CD1c-positive myeloid dendritic cell (primary cell): ENCODE data around the gene SETD3.
A peak's percentile ranks its signal among the peaks of the same experiment; 100 is the strongest.

Experiments
- DNase-seq: peaks from one replicate; pipeline ENCODE4 v3.0.0-alpha.2; 2016; ENCODE audit errors: extremely low spot score

SETD3 gene

DNA sequence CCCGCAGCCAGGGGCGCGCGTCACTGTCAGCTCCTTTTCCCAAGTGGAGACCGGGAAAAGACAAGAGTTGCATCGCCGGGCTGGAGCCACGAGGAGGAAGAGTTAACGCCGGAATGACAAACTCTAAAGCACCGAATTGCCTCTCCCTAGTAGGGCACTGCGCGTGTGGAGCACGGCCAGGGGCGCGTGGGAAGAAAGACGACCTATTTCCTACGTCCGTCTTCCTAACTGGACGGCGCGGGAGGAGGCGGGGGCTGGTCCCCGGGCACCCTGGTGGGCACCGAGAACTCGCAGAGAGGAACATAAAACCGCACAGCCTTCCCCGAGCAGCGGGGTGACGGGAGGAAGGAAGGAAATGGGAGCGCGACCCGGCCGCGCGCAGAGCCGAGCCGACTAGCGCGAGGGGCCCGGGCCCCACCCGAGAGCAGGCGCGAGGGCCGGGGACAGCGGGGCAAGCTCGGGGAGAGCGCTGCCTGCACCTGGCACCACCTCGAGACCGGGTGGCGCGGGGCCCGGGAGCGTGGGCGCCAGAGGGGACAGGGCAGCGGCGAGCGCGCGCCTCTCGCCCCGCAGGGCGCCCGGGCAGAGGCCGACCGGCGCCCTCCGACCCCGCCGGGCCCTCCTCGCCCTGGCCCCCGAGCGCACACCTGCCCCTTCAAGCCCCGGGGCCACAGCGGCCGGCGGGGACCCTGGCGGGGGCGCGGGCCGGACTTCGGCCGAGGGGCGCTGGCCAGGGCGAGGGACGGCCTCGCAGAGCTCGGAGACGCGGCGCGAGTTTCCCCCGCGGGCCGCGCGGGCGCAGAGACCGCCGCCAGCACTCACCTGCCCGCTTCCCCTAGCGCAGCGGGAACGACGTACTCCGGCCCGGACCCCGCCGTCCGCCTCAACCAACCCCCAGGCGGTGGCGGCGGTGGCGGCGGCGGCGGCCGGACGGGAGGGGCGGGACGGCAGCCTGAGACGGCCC is at the start of gene SETD3:
SETD3 (minus strand) TSS at position 954 of the 964 bp plus-strand sequence. CDS start 15,054 bp downstream, outside the sequence.
- peak; percentile 95 for DNase-seq

DNA sequence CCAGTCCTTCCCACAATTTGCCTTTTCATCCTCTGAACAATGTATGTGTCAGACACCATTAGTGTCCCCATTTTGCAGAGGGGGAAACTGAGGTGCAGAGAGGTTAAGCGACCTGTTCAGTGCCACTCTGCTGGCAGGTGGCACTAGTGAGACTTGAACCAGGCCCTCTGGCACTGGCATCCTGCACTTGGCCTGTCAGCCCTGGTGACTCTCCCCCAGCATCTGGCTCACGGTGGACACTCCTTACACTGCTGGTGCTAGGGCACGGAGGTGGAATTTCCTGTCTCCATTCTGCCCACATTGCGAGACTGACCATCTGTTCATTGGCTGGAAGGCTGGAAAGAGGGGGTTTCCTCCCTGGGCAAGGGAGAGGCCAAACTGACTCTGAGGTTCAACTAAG is 49.2 kb upstream of the SETD3 start:
- DNase-seq: no peak

DNA sequence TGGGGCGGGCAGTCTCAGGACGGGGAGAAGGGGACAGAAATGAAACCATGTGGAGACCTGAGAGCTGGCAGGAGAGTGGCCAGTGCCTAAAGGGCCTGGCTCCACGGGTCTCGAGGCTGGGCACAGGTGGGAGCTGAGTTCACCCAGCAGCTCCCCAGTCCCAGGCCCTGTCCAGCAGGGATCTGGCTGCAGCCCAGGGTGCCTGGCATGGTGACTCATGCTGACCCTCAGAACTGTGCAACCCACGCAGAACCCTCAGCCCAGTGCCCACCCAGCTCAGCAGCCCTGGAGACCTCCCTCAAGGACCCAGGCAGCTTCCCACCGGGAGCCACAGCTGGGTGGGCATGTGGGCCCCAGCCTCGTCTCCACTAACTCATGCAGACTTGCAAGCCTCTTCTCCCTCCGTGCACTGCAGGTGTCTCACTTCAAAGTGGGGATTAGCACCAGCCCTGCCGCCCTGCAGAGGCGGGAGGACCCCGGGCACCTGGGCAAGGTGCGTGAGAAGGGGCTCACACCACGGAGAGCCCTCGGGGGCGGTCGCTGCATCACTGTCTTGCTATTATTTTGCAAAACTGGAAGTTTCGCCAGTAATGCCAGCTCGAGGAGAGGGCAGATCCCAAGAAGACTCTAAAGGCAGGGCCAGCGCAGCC is 46.9 kb upstream of the SETD3 start:
- no peak for DNase-seq

DNA sequence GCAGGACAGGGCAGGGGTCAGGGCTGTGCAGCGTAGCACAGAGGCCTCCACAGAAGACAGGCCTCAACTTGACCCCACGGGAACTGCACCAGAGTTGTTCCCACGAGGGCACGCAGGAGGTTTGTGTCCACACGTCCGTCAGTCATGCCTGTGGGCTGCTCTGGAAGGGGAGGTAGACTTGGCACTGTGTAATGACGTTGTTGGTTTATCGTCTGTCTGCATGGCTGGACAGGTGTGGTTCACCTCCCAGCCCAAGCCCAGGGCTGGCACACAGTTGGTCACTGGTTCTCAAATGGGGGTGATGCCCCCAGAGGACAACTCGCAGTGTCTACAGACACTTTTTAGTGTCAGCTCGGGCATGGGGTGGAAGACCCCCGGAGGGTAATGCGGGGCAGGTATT is 46.4 kb upstream of the SETD3 start:
- DNase-seq: no peak

DNA sequence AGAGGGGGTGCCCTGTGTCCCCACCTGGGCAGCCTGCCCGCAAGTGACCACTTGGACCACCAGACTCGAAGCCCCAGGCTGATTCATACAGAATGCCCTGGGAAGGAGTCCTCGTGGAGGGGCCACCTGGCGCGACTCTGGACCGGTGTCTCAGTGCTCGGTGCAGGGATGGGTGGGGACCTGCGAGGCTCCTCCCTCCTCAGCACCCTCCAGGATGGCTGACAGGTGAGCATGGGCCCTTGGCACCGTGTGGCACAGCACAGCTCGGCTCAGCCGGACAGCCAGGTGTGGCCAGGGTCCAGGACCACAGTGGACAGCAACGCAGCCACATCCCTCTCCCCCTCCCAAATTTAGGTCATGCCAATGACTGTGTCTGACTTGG is 45.0 kb upstream of the SETD3 start:
- DNase-seq: no peak

DNA sequence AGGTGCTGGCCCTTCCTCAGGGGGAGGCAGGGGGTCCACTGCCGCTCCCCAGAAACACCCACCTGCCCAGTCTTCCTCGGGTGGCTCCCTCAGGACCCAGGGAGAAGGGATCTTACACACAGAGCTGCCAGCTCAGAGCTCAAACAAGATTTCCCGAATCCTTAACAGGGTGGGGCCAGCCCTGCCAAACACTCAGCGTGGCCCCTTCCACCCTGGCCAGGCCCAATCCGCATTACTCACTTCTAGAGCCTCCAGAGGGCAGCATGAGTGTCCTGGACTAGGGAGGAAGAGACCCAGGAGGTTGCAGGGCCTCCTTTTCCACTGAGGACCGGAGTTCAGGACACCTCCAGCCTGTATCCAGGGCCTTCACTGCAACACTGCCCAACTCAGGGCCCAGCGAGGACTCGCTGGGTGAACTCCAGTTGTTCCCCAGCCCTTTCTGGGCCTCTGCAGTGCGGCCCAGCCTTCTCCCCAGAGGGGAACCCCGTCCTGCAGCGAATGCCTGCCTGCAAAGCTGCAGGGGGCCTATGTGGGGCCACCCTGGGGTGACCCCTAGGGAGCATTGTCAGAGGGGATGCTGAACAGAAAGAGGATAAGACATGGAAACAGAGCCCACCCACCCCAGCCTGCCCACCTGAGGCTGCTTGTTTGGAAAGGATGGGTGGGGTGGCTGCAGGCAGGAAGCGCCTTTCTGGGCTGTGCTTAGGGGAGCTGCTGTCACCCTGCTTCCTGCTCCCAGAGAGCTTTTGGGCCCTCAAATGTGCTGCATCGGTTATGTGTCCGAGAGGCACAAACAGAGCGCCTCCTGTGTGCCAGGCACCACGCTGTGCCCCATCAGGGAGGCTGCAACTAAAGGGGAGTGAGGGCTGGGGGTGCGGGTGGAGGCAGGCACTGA is 44.4 kb upstream of the SETD3 start:
- DNase-seq: no peak

DNA sequence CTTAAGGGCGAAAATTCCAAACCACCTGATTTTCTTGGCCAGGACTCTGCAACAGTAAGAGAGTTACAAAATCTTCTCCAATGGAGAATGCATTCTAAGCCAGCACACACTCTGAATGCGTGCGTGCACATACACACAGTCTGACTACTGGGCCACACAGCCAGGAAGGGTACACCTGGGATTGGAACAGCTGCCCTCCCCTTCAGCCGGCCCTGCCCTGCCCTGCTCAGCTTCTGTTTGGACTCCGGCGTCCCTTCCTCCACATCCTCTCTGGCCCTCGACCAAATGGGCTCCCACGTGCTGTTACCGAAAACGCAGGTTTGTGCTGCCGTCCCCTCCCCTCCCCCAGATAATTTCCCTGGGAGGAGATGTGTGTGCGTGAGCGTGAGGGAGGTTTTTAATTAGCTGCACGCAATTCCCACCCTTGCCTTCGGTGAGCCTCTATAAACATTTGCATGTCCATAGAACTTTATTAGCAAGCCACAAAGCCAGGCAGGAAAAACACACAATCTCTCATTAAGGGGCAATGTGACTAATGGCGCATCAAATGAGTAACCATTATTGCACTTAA is 43.5 kb upstream of the SETD3 start:
- no peak for DNase-seq

DNA sequence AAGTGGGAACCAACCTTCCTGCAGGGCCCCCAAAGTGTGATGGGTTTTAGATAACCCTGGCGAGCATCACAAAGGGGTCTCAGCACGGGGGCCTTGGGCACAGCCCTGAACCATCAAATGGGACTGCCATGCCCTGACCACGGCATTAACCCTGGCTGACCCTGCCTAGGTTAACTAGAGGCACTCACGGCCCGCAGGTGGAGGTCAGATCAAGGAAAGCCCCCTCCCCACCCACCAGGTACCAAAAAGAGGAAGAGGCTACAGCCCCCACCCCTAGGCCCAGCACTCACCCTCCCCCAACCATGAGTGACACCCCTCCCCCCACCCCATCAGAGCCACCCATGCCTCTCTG is 43.0 kb upstream of the SETD3 start:
- DNase-seq: no peak

DNA sequence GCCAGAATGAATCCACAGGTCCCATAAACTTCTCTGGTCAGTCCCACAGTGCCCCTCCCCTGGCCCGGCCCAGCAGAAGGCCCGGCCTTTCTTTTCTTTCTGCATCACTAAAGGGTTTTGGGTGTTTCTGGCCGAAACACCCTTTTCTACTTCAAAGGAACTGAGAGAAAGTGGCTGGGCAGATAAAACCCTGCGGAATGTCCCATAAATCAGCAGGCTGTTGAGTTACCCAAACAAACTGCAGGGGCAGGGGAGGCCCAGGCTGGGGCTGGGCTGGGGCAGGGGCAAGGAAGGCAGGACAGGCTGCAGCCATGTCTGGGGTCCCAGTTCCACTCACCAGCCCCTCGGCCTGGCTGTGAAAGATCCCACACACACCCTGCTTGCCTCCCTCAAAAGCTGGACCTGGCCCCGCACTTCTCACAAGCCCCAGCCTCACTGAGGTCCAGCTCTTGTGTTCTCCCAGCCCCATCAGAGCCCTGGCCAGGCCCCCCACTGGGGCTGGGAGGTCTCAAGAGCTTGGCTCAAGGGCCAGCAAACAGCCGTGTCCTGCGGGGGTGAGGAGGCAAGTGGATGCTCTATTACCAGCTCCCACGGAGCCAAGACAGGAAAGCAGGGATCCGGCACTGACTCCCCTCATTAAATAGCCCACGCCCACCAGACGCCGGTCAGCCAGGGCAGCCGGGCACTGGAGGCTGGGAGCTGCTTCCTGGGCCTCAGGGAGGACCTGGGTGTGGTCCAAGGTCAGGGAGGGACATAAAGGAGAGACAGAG is 42.5 kb upstream of the SETD3 start:
- no peak for DNase-seq

DNA sequence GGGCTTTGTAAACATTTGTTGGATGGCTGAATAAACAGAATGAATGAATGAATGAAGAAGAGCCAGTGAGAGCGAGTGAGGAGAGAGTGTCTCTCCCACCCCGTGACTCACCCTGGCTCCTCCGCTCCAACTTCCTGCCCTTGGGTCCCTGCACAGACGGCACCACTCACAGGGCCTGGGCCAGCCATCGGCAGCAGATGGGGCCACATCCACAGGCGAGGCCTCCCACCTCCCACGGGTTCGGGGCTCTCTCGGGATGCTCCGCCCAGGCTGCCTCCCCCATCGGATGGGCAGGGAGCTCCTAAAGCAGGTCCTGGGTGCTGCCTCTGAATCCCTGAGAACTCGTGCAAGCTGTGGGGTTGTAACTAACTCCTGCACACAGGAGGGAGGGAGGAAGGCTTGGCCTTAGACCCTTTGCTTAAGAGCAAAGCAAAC is 41.8 kb upstream of the SETD3 start:
- no peak for DNase-seq

DNA sequence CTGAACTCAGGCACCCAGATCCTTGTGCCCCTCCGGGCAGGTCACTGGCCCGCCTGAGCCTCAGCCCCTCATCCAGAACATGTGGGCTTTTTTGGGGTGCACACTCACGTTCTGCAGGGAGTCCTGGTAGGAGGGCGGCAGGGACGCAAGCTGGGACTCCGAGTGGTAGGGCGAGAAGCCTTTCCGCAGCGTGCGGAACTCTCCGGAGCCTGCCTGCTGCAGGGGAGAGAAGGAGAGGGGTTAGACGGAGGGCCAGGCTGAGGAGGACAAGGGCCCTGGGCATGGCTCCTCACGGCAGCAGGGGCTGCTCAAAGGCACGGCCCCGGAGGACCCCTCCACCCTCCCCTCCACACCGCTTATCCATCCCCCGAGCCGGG is 41.4 kb upstream of the SETD3 start:
- no peak for DNase-seq

DNA sequence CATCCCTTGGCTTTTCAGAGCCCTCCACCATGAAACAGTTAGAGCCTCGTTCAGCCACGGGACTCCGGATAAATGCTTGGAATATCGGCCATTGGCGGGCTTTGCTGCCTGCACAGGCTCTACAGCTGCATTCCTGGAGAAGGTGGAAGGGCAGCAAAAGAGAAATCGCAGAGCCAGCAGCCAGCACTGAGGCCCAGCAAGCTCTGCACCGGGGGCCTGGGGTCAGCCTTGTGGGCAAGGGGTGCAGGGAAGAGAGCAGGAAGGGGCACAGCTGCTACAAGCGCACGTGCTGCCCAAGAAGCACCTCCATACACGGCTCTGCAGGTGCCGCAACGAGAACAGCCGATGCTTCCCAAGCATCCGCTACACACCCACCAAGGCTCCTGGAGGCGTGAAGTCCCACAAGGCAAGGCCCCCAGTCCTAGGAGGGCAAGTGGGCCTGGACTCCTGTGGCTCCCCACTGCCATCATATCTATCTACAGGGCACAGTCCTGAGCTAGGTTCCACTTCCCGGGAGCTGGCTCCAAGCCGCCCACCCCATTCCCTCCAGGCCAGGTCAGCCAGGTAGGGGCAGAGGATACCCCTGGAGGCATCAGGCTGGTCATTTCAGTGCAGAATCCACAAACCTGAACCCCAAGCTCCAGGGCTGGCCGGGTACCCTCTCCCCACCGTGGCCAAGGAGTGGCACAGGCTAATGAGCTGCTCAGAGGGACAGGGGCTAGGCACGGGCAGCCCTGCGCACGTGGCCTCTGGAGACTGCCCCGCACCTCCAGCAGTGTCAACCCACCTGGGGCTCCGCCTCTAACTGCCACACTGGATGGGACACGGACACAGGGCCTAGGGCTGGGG is 40.7 kb upstream of the SETD3 start:
- no peak for DNase-seq

DNA sequence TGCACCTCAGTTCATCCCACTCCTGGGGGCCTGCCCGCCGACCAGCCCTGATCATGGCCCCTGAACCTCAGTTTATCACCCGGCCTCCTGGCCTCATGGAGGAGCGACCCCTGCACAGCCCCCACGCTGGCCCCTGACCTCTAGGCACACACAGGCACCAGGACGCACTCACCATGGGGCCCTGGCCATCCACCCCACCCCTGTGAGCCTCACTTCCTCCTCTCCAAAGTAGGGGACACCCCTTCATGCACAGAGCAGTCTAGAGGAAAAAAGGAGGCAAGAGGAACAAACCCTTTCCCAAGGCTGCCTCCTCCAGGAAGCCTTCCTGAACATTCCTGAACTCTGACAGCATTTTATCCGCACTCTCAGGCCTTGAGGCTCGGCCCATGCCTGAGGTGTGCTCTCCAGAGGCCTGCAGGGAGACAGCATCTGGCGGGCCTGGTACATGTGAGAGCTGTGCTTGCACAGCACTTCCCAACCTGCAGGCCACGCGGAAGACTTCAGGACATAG is 40.0 kb upstream of the SETD3 start:
- DNase-seq: no peak

DNA sequence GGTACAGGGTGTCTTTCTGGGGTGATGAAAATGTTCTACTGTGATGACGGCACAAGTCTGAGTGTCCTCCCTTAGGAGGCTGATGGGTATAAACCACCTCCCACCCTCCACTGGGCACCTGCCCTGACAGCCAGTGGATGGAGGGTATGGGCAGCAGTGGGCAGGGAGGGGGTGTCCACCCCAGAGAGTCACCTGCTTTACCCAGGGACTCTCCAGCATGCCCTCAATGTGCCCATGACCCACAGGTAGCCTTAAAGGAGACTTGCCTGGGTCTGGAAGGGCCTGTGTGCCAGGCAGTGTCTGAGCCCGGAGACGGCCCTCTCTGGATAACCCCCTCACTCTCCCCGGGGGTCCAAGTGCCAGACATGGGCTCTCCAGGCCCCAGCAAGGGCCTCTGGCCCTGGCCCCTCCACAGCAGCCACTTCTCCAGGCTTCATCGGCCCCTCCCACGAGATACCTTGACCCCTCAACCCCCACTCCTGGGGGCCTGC is 39.3 kb upstream of the SETD3 start:
- no peak for DNase-seq

DNA sequence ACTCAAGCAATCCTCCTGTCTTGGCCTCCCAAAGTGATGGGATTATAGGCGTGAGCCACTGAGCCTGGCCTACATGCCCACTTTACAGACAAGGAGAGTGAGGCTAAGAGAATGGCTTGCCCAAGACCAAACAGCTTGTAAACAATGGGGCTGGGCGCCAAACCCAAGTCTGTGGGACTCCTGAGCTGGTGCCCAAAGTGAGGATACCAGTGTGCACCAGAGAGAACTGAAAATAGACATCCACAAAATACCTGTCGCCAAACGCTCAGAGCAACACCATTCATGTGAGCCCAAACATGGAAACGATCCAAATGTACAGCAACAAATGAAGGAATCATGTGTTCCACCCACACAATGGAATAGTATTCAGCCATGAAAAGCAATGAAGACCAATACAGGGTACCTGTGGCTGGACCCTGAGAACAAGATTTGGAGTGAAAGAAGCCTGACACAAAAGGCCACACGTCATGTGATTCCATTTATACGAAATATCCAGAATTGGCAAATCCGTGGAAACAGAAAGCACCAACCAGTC is 38.8 kb upstream of the SETD3 start:
- no peak for DNase-seq

DNA sequence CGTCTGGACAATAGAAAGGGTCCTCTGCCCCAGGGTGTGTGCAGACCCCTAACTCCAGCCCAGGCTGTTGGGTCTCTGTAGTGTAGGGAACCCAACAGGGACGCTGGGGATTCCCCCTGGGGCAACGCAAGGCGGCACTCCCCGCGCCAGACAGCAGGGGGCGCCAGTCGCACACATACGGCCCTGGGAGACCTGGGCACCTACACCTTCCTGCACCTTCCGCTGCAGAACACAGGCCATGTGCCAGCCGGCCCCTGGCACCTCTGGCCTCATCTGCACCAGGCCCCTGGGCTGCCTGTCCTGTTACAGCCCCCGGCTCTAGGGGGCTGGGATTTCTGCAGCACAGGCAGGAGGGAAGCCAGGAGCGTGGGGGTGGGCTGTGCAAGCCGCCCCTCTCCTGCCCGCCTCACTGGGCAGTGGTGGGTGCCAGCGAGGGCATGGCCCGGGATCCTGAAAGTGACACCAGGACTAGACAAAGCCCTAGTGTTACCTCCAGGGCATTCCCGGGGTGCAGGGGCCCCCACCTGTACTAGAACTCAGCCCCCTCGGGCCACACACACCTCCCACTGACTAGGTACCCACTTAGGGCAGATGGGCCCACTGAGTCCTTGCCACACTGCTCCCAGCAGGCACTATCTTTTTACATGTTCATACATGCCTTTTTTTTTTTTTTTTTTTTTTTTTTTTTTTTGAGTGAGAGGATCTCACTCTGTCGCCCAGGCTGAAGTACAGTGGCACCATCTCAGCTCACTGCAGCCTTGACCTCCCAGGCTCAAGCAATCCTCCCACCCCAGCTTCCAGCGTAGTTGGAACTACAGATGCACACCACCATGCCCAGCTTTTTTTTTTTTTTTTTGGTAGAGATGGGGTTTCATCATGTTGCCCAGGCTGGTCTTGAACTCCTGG is 38.0 kb upstream of the SETD3 start:
- peak; percentile 77 for DNase-seq

DNA sequence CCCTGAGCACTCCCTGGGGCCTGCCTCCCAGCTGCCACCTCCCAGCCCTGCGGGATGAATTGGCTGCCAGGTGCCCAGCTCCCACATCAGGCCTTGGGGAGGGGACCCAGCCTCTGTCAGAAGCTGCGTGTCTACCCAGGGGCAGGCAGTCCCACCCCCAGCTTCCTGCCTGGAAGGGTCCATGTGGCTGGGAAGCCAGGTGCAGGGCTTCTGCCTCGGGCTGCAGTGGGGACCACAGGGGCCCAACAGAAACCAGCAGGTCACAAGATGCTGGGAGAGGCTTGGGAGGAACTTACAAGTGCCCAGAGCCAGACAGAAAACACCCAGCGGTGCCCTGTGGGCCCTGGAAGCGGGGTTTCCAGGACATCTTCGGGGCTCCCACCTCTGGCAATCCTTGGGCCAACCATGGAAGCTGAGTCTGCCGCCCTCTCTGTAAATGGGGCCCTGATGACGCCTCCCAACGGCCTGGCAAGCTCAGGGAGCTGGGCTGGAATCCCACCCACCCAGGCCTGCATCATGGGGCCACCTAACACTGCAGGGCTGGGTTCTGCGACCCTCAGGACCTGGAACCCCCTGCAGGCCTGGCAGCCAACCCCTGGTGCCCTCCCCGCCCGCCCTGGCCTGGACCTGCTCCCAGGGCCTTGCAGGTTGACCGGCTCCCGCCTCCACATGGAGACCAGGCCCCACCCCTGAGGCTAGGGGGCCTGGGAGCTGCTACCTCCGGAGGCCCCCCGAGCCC is 37.2 kb upstream of the SETD3 start:
- DNase-seq: no peak
